GM21447 (cell line): ENCODE data around the gene KLHL6.
"Not testable (repeated sequence)": the region's sequence is repeated elsewhere in the genome, so short reads cannot be mapped to it uniquely, and the experiment has no call there.

ENCODE experiments used
- ATAC-seq: cut with Tn5 transposase; IDR thresholded peaks from one replicate; pipeline ENCODE4 v1.9.1; 2021; ENCODE audit not compliant: unreplicated experiment

Gene KLHL6

GRCh38 chr3:183555541-183556081, at the start of gene KLHL6:
KLHL6 (minus strand) TSS chr3:183555706; CDS start chr3:183555653, 53 bp downstream.
- ATAC-seq = peak; percentile 94

GRCh38 chr3:183597959-183598358, 42.5 kb upstream of the KLHL6 start:
- ATAC-seq = no peak

- ATAC-seq = no peak
These were observed 39.1 kb upstream of the KLHL6 start for GRCh38 chr3:183594636-183595035.

GRCh38 chr3:183592821-183593220, 37.3 kb upstream of the KLHL6 start:
- no peak for ATAC-seq

GRCh38 chr3:183591881-183592521, 36.5 kb upstream of the KLHL6 start:
- ATAC-seq = peak; percentile 97

- ATAC-seq = no peak
These were observed 34.9 kb upstream of the KLHL6 start for GRCh38 chr3:183590442-183590841.

GRCh38 chr3:183587336-183587735, 31.8 kb upstream of the KLHL6 start:
- ATAC-seq = no peak

- no peak for ATAC-seq
These were observed 31.0 kb upstream of the KLHL6 start for GRCh38 chr3:183586477-183586876.

GRCh38 chr3:183584914-183585280, 29.4 kb upstream of the KLHL6 start:
- no peak for ATAC-seq

- no peak for ATAC-seq
These were observed 28.9 kb upstream of the KLHL6 start for GRCh38 chr3:183584246-183584913.

GRCh38 chr3:183583331-183584245, 28.1 kb upstream of the KLHL6 start:
- no peak for ATAC-seq

GRCh38 chr3:183582161-183582560, 26.7 kb upstream of the KLHL6 start:
- no peak for ATAC-seq

GRCh38 chr3:183581496-183582155, 26.1 kb upstream of the KLHL6 start:
- ATAC-seq = no peak

- ATAC-seq = no peak
These were observed 24.7 kb upstream of the KLHL6 start for GRCh38 chr3:183579967-183580900.

- ATAC-seq = no peak
These were observed 22.7 kb upstream of the KLHL6 start for GRCh38 chr3:183578179-183578578.

GRCh38 chr3:183577346-183577745, 21.8 kb upstream of the KLHL6 start:
- ATAC-seq = no peak

GRCh38 chr3:183576487-183577107, 21.1 kb upstream of the KLHL6 start:
- ATAC-seq = no peak

GRCh38 chr3:183572935-183573334, 17.4 kb upstream of the KLHL6 start:
- ATAC-seq = peak; percentile 82

GRCh38 chr3:183570191-183570590, 14.7 kb upstream of the KLHL6 start:
- not testable (repeated sequence) for ATAC-seq
